Heart right ventricle (tissue), 16 donors: Measurements from ENCODE around the gene TICRR. TPM values are rescaled to one million over a fixed set of nuclear protein-coding genes. Genes with fewer than 3 reads are reported as not detected.

ENCODE experiments used
- ATAC-seq, 8 donors: fragments of 200-7000 bp; cut with Tn5 transposase; one replicate each; pipeline ENCODE4 v1.9.1; 2020; ENCODE audit warnings: mild to moderate bottlenecking in 8 of 8, moderate library complexity in 8 of 8, moderate number of reproducible peaks in 1 of 8
- DNase-seq, 2 donors: peaks; one replicate each; pipeline ENCODE4 v3.0.0-alpha.2; 2020
- H3K27ac ChIP-seq, 10 donors: fragments of 200-600 bp; sonication (generic) in 2 of 10; one replicate each; pipeline versions ENCODE4 v1.5.0 to v1.8.0; 2020 to 2022; ENCODE audit warnings: mild to moderate bottlenecking in 3 of 10
- H3K27me3 ChIP-seq, 7 donors: fragments of 200-600 bp; one replicate each; pipeline ENCODE4 v1.8.0; 2021 to 2022; ENCODE audit warnings: mild to moderate bottlenecking in 2 of 7
- H3K36me3 ChIP-seq, 9 donors: fragments of 200-600 bp; sonication (generic) in 1 of 9; one replicate each; pipeline versions ENCODE4 v1.5.0 to v1.8.0; 2020 to 2022; ENCODE audit warnings: mild to moderate bottlenecking in 2 of 9
- H3K4me1 ChIP-seq, 9 donors: fragments of 200-600 bp; sonication (generic) in 1 of 9; one replicate each; pipeline versions ENCODE4 v1.5.0 to v1.8.0; 2020 to 2022; ENCODE audit warnings: mild to moderate bottlenecking in 4 of 9
- H3K4me3 ChIP-seq, 10 donors: fragments of 200-600 bp; sonication (generic) in 2 of 10; one replicate each; pipeline versions ENCODE4 v1.5.0 to v1.8.0; 2020 to 2022; ENCODE audit warnings: mild to moderate bottlenecking in 7 of 10, moderate library complexity in 2 of 10
- H3K9me3 ChIP-seq, 11 donors: fragments of 200-600 bp in 10 of 11; sonication (generic) in 2 of 11; one replicate each; pipeline versions ENCODE4 v1.5.0 to v1.8.0; 2013 to 2022; ENCODE audit warnings: mild to moderate bottlenecking in 2 of 11, control low read depth in 1 of 11, moderate library complexity in 1 of 11
- CTCF ChIP-seq, 9 donors: fragments of 200-600 bp; sonication (generic) in 2 of 9; IDR thresholded peaks; one replicate each; pipeline versions ENCODE4 v1.5.0 to v1.8.0; 2021 to 2022; ENCODE audit warnings: antibody characterized with exemption in 9 of 9, mild to moderate bottlenecking in 5 of 9, moderate library complexity in 1 of 9
- WGBS, 2 donors: extraction: QIAGEN DNeasy Blood & Tissue Kit; methylation state at CpG; one replicate each; pipeline ENCODE4 v1.1.7; 2013; ENCODE audit warnings: inconsistent platforms in 1 of 2; 5-methylcytosine and 5-hydroxymethylcytosine counted together
- intact Hi-C, 10 donors: fragments of 100-400 bp; cut with DNase I; formaldehyde crosslinking; loops; one replicate each; pipeline versions ENCODE4 v1.11.1 to v1.14.2; 2022
- polyA plus RNA-seq, 2 donors: library from polyadenylated mRNA; stranded (reverse); fragments of 200-250 nt; gene quantifications; one replicate each; pipeline ENCODE4 v1.2.3, GENCODE V29; 2013
- total RNA-seq, 10 donors: library from RNA; stranded (reverse); fragmentation: NEBNext Ultra II Directional in 3 of 10; extraction: Animal tissue kit (Norgen Biotek cat#: 25700) in 3 of 10; gene quantifications; one replicate each; pipeline versions ENCODE4 v1.2.1 to v1.2.4, GENCODE V29; 2021 to 2023
- donor health status: Arrhythmogenic right ventricular cardiomyopathy.
- donor health status: ischemic (EF 13 %, LVEDD 7.1; RV severe dilation, severe dysfunction).
- donor health status: healthy with polysubstance abuse.
- donor health status: DM: no; HTN: yes; CAD: no.
- donor health status: DM: no; HTN: no; CAD: no.
- donor health status: ischemic (EF 25% LVEDD 6.9; RV normal size, moderate dysfunction).
- donor health status: ischemic (EF 25% LVEDD 5.7; RV mildly dilated, moderate dysfunction).
- donor health status: healthy.
- donor health status: DM: yes; HTN: yes; CAD: no.
- donor health status: Ischemic cardiomyopathy.
- donor health status: ischemic (EF 35%, LVEDD 5.7; RV mildly dilated, moderate dysfunction).
- donor health status: nonischemic (EF 11% LVEDD 7.7; RV severe dilation, severe dysfunction).
- donor health status: DM: yes; HTN: yes; CAD: no.
- donor health status: PGD.
- donor health status: ischemic (EF 29% LVEDD 5.4; RV normal size, mild dysfunction).
- donor health status: nonischemic (EF 23%, LVEDD 6.1; RV moderate dilation, normal function).

The TICRR gene
- total and polyA plus RNA-seq, 12 donors, result under 0.01 to 0.93 (median 0.05) TPM; not detected in 6

- no peak for ATAC-seq
- Histone ChIP-seq H3K4me3 (no peak overlapping the region), H3K4me1 (no peaks in the 10 kb centered on the region), H3K9me3 (peaks cover 0 to 37% (median 8%) of the 10 kb centered on the region in 11 donors), H3K27me3 (no peaks in the 10 kb centered on the region), H3K36me3 (peaks cover 0 to 80% (median 0%) of the 10 kb centered on the region in 9 donors), H3K27ac (no peak overlapping the region)
- no peak for DNase-seq
- no peak for TF ChIP-seq CTCF (IDR thresholded peaks at IDR 0.05)
- intact Hi-C loops, result no loop called here
- 96 to 100% methylated on average over 1 of the region's 1 CpG for WGBS, 2 donors
Observed at GRCh38 chr15:89614164-89614563, 38.9 kb downstream of the TICRR start.

DNA sequence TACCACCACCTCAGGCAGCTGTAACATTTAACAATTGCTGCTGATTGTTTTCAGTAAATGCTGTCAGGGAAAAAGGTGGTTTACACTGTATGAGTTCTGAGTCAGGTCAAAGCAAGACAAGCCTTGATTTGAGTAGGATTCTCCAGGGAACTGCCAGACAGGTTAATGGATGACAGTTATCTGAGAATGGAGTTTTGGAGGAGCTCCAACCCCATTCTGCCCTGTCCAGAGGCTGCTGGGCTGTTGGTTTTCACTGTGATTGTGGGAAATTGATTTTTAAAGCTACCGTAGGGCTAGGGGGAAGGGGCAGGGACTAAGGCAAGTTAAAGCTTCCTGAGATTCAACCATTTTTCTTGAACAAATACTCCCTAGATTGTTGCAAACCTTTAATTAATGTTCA, 39.9 kb downstream of the TICRR start:
- DNase-seq (no peak), ATAC-seq (no peak)
- no peak for TF ChIP-seq CTCF (IDR thresholded peaks at IDR 0.05)
- Histone ChIP-seq H3K4me1 (no peaks in the 10 kb centered on the region), H3K27me3 (no peaks in the 10 kb centered on the region), H3K27ac (no peak overlapping the region), H3K9me3 (peaks cover 0 to 37% (median 8%) of the 10 kb centered on the region in 11 donors), H3K4me3 (no peak overlapping the region), H3K36me3 (peaks cover 0 to 82% (median 0%) of the 10 kb centered on the region in 9 donors)
- WGBS, 2 donors, result 96 to 97% methylated on average over 1 of the region's 1 CpG
- intact Hi-C loops, result no loop called here

- intact Hi-C loops, result no loop called here
- 95 to 96% methylated on average over 4 of the region's 4 CpGs for WGBS, 2 donors
- ATAC-seq (no peak), DNase-seq (no peak)
- Histone ChIP-seq H3K27me3 (no peaks in the 10 kb centered on the region), H3K4me3 (no peak overlapping the region), H3K9me3 (peaks cover 0 to 30% (median 8%) of the 10 kb centered on the region in 11 donors), H3K4me1 (no peaks in the 10 kb centered on the region), H3K36me3 (peaks cover 0 to 83% (median 0%) of the 10 kb centered on the region in 9 donors), H3K27ac (no peak overlapping the region)
- TF ChIP-seq CTCF (IDR thresholded peaks at IDR 0.05), result no peak
Observed at GRCh38 chr15:89616228-89616627, 41.0 kb downstream of the TICRR start.

DNA sequence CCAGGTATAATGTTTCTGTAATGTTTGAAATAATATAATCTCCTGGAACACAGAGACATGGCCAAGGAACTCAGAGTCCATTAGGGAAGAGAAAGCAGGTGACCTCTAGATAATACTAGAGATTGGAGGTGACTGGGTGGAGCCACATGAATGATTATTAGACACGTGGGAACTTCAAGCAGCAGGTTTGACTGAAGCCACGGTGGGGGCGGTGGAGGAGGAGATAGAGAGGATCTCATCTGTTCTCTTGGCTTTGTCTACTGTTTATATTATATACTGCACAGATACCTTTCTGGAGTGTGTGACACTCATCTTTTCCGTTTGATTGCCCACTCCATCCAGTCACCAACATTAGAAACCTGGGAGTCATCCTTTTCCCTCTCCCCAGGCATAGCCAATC, 46.3 kb downstream of the TICRR start:
- H3K27me3 ChIP-seq, result no peaks in the 10 kb centered on the region
- ATAC-seq (no peak), DNase-seq (no peak)
- intact Hi-C loops, result no loop called here
- no peak overlapping the region for H3K4me3 ChIP-seq
- no peaks in the 10 kb centered on the region for H3K9me3 ChIP-seq
- 68 to 71% methylated on average over 4 of the region's 4 CpGs for WGBS, 2 donors
- no peak overlapping the region for H3K27ac ChIP-seq
- TF ChIP-seq CTCF (IDR thresholded peaks at IDR 0.05), result no peak
- peaks cover 0 to 92% (median 0%) of the 10 kb centered on the region in 9 donors for H3K36me3 ChIP-seq
- no peaks in the 10 kb centered on the region for H3K4me1 ChIP-seq
